GM21367 (cell line): ENCODE data around the gene PCDH1.

ENCODE experiments used
- ATAC-seq: cut with Tn5 transposase; IDR thresholded peaks from one replicate; pipeline ENCODE4 v1.9.1; 2021; ENCODE audit not compliant: unreplicated experiment

Gene PCDH1

GRCh38 chr5:141875022-141875740, 3.0 kb downstream of the PCDH1 start:
- ATAC-seq, result no peak

GRCh38 chr5:141874262-141874964, 3.8 kb downstream of the PCDH1 start:
- no peak for ATAC-seq

- no peak for ATAC-seq
Observed at GRCh38 chr5:141873933-141874261, 4.3 kb downstream of the PCDH1 start.

GRCh38 chr5:141872496-141873356, 5.5 kb downstream of the PCDH1 start:
- no peak for ATAC-seq

- ATAC-seq, result no peak
Observed at GRCh38 chr5:141871870-141872269, 6.3 kb downstream of the PCDH1 start.

GRCh38 chr5:141870871-141871270, 7.3 kb downstream of the PCDH1 start:
- ATAC-seq, result no peak

GRCh38 chr5:141870228-141870627, 8.0 kb downstream of the PCDH1 start:
- no peak for ATAC-seq

GRCh38 chr5:141869514-141869913, 8.7 kb downstream of the PCDH1 start:
- ATAC-seq, result no peak

GRCh38 chr5:141869040-141869439, 9.2 kb downstream of the PCDH1 start:
- no peak for ATAC-seq

- no peak for ATAC-seq
Observed at GRCh38 chr5:141868541-141868940, 9.7 kb downstream of the PCDH1 start.

- ATAC-seq, result no peak
Observed at GRCh38 chr5:141867651-141868050, 10.6 kb downstream of the PCDH1 start.

GRCh38 chr5:141867139-141867538, 11.1 kb downstream of the PCDH1 start:
- no peak for ATAC-seq

GRCh38 chr5:141866096-141866495, 12.1 kb downstream of the PCDH1 start:
- no peak for ATAC-seq

GRCh38 chr5:141865406-141865805, 12.8 kb downstream of the PCDH1 start:
- ATAC-seq, result no peak

- no peak for ATAC-seq
Observed at GRCh38 chr5:141864371-141865370, 13.5 kb downstream of the PCDH1 start.

- ATAC-seq, result no peak
Observed at GRCh38 chr5:141863569-141864178, 14.5 kb downstream of the PCDH1 start.

- ATAC-seq, result no peak
Observed at GRCh38 chr5:141862936-141863543, 15.2 kb downstream of the PCDH1 start.

GRCh38 chr5:141861194-141861593, 17.0 kb downstream of the PCDH1 start:
- ATAC-seq, result no peak

- ATAC-seq, result no peak
Observed at GRCh38 chr5:141858079-141858765, 20.0 kb downstream of the PCDH1 start.
